H1 (cell line): Measurements from ENCODE around the gene TRIM61. TPM values are rescaled to one million over a fixed set of nuclear protein-coding genes. Genes with fewer than 3 reads are reported as not detected.

Source experiments
- CBX8 ChIP-seq: fragments of 300-800, 300-1000 bp; sonication (generic); IDR thresholded peaks from 2 replicates; pipeline ENCODE4 v1.7.1; 2016; ENCODE audit warnings: low read depth, low read length, borderline replicate concordance
- polyA plus RNA-seq, 7 experiments: library from polyadenylated mRNA; depleted of rRNA in 3 of 7; stranded (reverse) in 5 of 7; unstranded in 2 of 7; fragments of >200 nt in 5 of 7; fragments of 200-250 nt in 2 of 7; gene quantifications; 1 replicate in 5 of 7; 2 replicates in 1 of 7; 4 replicates in 1 of 7; pipeline versions ENCODE4 v1.2.1 to v1.2.3, GENCODE V29; 2011 to 2013; ENCODE audit warnings: missing spikeins in 2 of 7, mixed read lengths in 2 of 7
- total RNA-seq: library from RNA; stranded (reverse); fragmentation: NEBNext Ultra II Directional; extraction: Animal tissue kit (Norgen Biotek cat#: 25700); gene quantifications from 2 replicates; pipeline ENCODE4 v1.2.1, GENCODE V29; 2021
- TF ChIP-seq, protein P1 (sequence below): IDR thresholded peaks from 2 replicates; pipeline ENCODE4 v1.6.1; 2012; ENCODE audit warnings: low read length, inconsistent platforms

The TRIM61 gene
- total and polyA plus RNA-seq, 2 of the 8 experiments (the other 6 are each of a cell fraction or from before 2014, with no cell fraction given), result 0.18 to 5.0 TPM

DNA sequence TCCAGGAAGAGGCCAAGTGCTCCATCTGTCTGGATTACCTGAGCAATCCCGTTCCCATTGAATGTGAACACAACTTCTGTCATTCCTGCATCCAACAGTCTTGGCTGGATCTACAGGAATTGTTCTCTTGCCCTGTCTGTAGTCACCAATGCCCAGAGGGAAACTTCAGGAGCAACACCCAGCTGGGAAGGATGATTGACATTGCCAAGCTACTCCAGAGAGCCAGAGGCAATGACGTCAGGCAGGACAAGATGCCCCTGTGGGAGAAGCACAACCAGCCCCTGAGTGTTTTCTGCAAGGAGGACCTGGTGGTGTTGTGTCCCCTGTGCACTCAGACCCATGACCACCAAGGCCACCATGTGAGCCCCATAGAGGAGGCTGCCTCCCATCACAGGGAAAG, 33.0 kb upstream of the TRIM61 start (continued):
- TF ChIP-seq, protein P1, sequence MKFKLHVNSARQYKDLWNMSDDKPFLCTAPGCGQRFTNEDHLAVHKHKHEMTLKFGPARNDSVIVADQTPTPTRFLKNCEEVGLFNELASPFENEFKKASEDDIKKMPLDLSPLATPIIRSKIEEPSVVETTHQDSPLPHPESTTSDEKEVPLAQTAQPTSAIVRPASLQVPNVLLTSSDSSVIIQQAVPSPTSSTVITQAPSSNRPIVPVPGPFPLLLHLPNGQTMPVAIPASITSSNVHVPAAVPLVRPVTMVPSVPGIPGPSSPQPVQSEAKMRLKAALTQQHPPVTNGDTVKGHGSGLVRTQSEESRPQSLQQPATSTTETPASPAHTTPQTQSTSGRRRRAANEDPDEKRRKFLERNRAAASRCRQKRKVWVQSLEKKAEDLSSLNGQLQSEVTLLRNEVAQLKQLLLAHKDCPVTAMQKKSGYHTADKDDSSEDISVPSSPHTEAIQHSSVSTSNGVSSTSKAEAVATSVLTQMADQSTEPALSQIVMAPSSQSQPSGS, result no peak
- TF ChIP-seq CBX8, result no peak
